Stimulated activated CD4-positive, alpha-beta T cell treated with anti-CD3 and anti-CD28 coated beads, Interleukin-4, amount 100 ng/mL, for 1 hour (primary cell): ENCODE data around the gene PPM1J.

Experiments
- DNase-seq: peaks from one replicate; pipeline ENCODE4 v3.0.0-alpha.2; 2020

The PPM1J gene

GRCh38 chr1:112687361-112687760 is 27.8 kb downstream of the PPM1J start:
- no peak for DNase-seq

- DNase-seq, result no peak
Measured at GRCh38 chr1:112686835-112687234, 28.3 kb downstream of the PPM1J start.

GRCh38 chr1:112686417-112686816 is 28.7 kb downstream of the PPM1J start:
- no peak for DNase-seq

- DNase-seq, result no peak
Measured at GRCh38 chr1:112685913-112686312, 29.2 kb downstream of the PPM1J start.

GRCh38 chr1:112678605-112679004 is 36.5 kb downstream of the PPM1J start:
- DNase-seq, result no peak

- DNase-seq, result no peak
Measured at GRCh38 chr1:112677501-112677900, 37.6 kb downstream of the PPM1J start.

GRCh38 chr1:112676543-112676942 is 38.6 kb downstream of the PPM1J start:
- no peak for DNase-seq

- DNase-seq, result no peak
Measured at GRCh38 chr1:112675728-112676381, 39.3 kb downstream of the PPM1J start.

- peak; percentile 53 for DNase-seq
Measured at GRCh38 chr1:112674986-112675727, 40.0 kb downstream of the PPM1J start.

GRCh38 chr1:112674440-112674985 is 40.6 kb downstream of the PPM1J start, which contains the start of gene MOV10:
MOV10 (plus strand) TSS chr1:112674659; CDS start chr1:112674913, 254 bp downstream.
- DNase-seq, result peak; percentile 40

- DNase-seq, result no peak
Measured at GRCh38 chr1:112673592-112674439, 41.3 kb downstream of the PPM1J start.

GRCh38 chr1:112672842-112673241 is 42.3 kb downstream of the PPM1J start:
- DNase-seq, result no peak

GRCh38 chr1:112672009-112672408 is 43.1 kb downstream of the PPM1J start:
- no peak for DNase-seq

GRCh38 chr1:112666946-112667345 is 48.2 kb downstream of the PPM1J start:
- DNase-seq, result no peak

GRCh38 chr1:112665857-112666256 is 49.3 kb downstream of the PPM1J start:
- no peak for DNase-seq
